Measurements from ENCODE around the gene METTL24. TPM values are rescaled to one million over a fixed set of nuclear protein-coding genes. Genes with fewer than 3 reads are reported as not detected.
"Not testable (repeated sequence)": the region's sequence is repeated elsewhere in the genome, so short reads cannot be mapped to it uniquely, and the experiment has no call there.

Gene METTL24
- total RNA-seq, 1 donor from 2014 or later = not detected

GRCh38 chr6:110272781-110273180 lies 85.4 kb downstream of the METTL24 start:
- not testable (repeated sequence) for DNase-seq (ENCODE audit: extremely low read depth, low read depth, low spot score)

GRCh38 chr6:110271732-110272022 lies 86.5 kb downstream of the METTL24 start:
- no peak for DNase-seq (ENCODE audit: extremely low read depth, low read depth, low spot score)

DNA sequence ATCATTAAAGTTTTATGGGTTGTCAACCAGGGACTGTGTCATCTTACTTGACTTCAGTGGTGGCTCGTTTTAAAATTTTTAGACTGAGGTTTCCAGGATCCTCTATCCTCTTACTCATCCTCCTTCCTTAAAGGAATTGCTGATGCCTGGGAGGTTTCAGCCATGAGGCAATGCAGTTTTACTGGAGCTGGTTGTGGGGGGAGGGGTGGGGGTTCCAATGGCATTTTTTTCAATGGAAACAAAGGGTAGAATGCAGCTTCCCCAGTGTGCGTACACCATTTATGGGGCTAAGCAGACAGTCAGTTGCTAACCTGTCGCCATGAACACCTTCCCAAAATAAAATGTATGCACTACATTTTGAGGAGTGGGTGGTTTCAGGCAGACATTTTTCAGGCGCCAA lies 88.0 kb downstream of the METTL24 start:
- DNase-seq (ENCODE audit: extremely low read depth, low read depth, low spot score) = no peak

- DNase-seq (ENCODE audit: extremely low read depth, low read depth, low spot score) = no peak
Measured at GRCh38 chr6:110269623-110270022, 88.5 kb downstream of the METTL24 start.

DNA sequence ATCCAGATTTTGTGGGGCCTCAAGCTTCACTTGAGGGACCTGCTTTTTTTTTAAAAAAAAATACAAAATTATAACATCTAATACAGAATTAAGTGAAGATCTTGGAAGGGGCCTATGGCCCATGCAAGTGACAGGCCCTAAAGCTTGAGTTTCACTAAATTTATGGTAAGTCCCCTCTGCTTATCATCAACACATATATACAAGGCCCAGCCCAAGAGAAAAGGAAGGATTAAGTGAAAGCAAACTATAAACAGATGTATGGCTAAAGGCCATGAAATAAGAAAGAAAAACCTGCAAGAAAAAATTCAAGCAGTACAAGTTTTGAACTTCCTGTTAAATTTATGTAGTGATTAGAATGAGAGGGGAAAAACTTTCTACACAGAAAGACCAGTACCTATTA lies 91.2 kb downstream of the METTL24 start:
- no peak for DNase-seq (ENCODE audit: extremely low read depth, low read depth, low spot score)

DNA sequence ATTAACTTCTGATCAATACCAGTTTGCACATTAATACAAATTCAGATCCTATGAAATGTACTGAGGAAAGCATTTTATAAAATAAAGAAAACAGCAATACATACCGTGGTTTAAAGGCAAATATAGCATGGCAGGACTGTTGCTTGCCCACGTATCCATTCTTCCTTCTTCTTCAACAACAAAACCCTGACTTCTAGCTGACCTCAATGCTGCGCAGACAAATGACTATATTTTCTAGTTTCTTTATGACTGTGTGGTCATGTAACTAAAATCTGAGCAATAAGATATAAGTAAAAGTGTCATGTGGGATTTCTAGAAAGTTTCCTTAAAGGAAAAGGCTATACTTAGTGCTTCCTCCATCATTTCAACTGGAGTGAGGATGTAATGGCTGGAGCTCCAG lies 92.9 kb downstream of the METTL24 start:
- DNase-seq (ENCODE audit: extremely low read depth, low read depth, low spot score) = no peak

GRCh38 chr6:110256366-110256765 lies 101.8 kb downstream of the METTL24 start:
- DNase-seq (ENCODE audit: extremely low read depth, low read depth, low spot score) = no peak

- no peak for DNase-seq (ENCODE audit: extremely low read depth, low read depth, low spot score)
Measured at GRCh38 chr6:110255211-110255750, 102.9 kb downstream of the METTL24 start.

- no peak for DNase-seq (ENCODE audit: extremely low read depth, low read depth, low spot score)
Measured at GRCh38 chr6:110250838-110251237, 107.3 kb downstream of the METTL24 start.

DNA sequence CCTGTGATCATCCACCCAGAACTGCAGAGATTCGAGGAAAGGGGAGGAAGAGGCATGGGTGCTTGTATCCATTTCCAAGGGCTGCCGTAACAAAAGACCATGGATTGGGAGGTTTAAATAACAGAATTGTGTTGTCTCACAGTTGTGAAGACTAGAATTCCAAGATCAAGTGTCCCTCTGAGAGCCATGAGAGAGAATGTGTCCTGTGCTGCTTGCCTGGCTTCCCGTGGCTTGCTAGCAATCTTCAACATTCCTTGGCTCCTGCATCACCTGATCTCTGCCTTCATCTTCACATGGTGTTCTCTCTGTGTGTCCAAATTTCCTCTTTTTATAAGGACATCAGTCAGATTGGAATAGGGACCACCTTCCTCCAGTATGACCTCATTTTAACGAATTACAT lies 108.1 kb downstream of the METTL24 start:
- no peak for DNase-seq (ENCODE audit: extremely low read depth, low read depth, low spot score)

GRCh38 chr6:110246900-110247546 lies 111.1 kb downstream of the METTL24 start:
- no peak for DNase-seq (ENCODE audit: extremely low read depth, low read depth, low spot score)

GRCh38 chr6:110246378-110246777 lies 111.8 kb downstream of the METTL24 start:
- no peak for DNase-seq (ENCODE audit: extremely low read depth, low read depth, low spot score)

GRCh38 chr6:110244621-110245020 lies 113.5 kb downstream of the METTL24 start:
- DNase-seq (ENCODE audit: extremely low read depth, low read depth, low spot score) = not testable (repeated sequence)

DNA sequence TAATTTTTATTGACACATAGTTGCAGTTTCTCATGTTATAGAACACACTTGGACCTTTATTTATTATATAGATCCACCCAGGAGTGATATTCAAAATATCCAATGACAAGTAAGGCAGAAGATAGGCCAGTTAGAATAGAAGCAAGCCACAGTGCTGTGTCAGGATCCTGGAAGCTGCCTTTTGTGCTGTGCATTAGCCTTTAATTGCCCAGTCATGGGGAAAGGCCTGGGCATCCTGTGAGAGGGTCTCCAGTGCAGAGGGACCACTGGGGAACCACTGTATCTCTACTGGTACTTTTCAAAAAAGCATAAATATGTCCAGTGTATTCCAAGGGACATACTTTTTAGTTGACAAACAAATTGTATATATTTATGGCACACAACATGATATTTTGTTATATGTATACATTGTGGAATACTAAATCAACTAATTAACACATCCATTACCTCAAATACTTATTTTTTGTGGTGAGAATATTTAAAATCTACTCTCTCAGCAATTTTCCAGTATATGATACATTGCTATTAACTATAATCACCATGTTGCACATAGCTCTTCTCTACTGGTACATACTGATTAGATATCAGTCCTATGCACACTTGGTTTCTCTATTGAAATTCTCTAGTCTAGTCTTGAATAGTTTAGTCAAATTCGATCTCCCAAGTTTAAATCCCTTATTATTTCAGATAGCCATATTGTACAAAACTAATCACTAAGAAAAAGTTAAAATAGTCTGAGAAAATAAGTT lies 118.4 kb downstream of the METTL24 start:
- DNase-seq (ENCODE audit: extremely low read depth, low read depth, low spot score) = no peak

GRCh38 chr6:110236007-110236406 lies 122.1 kb downstream of the METTL24 start:
- not testable (repeated sequence) for DNase-seq (ENCODE audit: extremely low read depth, low read depth, low spot score)

GRCh38 chr6:110233770-110234374 lies 124.3 kb downstream of the METTL24 start:
- no peak for DNase-seq (ENCODE audit: extremely low read depth, low read depth, low spot score)

DNA sequence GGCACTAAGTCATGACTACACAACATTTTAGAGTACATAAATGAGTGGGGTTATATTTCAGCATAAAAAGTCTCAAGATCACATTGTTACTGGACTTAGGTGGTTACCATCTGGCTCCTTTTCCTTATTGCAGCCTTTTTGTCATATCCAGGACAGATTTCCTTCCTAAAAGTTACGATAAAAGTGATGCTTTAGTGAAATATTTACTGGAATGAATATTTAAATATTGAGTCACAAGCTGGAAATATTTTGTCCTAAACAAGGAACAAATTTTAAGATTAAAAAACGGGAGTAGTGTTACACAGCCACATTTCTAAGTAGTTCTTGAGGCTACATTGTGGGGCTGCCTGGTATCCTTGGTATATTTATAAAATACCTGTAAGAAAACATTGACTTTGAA lies 125.7 kb downstream of the METTL24 start:
- DNase-seq (ENCODE audit: extremely low read depth, low read depth, low spot score) = no peak

- no peak for DNase-seq (ENCODE audit: extremely low read depth, low read depth, low spot score)
Measured at GRCh38 chr6:110226261-110226660, 131.9 kb downstream of the METTL24 start.

DNA sequence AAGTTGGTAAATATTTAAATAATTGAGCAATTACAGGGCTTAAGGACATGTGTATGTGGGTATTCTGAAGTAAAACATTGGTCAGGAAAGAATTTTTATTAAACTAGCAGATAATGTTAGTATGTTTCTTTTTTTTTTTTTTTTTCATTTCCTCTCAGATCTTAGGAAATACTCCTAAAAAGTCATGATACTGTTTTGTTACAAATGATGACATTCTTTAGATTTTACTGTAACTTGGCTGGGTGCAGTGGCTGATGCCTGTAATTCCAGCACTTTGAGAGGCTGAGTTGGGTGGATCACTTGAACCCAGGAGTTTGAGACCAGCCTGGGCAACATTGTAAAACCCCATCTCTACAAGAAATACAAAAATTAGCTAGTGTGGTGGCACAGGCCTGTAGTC lies 136.4 kb downstream of the METTL24 start:
- DNase-seq (ENCODE audit: extremely low read depth, low read depth, low spot score) = no peak

DNA sequence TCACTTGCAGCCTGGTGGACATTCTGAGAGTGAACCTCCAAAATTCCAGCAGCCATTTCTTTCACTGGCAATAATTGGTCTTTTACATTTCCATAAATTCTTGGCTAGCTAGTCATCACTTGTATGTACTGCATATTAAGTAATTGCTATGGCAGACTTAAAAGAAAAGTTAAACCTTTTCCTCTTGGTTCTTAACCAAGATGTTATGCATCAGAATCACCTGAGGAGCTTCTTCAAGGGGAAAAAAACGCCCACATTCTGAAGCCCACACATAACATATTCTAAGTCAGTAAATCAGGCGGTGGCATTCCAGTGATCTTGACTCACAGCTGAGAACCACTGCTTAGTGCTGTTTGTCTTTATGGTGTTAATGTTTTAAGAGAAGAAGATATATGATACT lies 140.9 kb downstream of the METTL24 start:
- DNase-seq (ENCODE audit: extremely low read depth, low read depth, low spot score) = no peak

GRCh38 chr6:110216140-110216539 lies 142.0 kb downstream of the METTL24 start:
- DNase-seq (ENCODE audit: extremely low read depth, low read depth, low spot score) = no peak

DNA sequence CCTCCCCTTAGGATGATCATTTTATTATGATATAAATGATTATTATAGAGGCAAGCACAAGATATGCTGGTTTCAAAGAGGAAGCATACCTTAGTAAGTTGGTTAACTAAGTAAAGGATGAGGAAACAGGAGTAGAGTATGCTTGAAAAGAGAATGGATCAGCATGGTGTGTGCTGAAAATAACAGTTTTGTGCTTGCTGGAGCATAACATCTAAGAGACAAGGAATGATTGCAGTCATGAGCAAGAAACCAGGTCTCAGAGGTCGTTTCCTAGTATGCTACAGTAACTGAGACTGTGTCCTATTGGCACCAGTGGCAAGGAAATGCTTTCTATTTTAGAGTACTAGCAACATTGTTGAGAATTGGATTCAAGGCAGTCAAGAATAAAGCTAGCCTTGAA lies 143.8 kb downstream of the METTL24 start:
- no peak for DNase-seq (ENCODE audit: extremely low read depth, low read depth, low spot score)
